ENCODE results near the gene USH2A.

DNA sequence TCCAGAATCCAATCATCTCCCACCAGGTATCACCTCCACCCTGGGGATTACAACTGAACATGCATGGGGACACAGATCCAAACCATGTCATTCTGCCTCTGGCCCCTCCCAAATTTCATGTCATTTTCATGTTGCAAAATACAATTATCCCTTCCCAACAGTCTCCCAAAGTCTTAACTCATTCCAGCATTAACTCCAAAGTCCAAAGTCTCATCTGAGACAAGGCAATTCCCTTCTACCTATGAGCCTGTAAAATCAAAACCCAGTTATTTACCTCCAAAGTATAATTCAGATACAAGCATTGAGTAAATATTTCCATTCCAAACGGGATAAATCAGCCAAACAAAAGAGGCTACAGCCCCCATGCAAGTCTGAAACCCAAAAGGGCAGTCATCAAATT is 73.1 kb downstream of the USH2A start:
- no peak for TF ChIP-seq CTCF (IDR thresholded peaks at IDR 0.05)
- no peak for TF ChIP-seq POLR2AphosphoS5 (IDR thresholded peaks at IDR 0.05)

Measured in breast epithelium (tissue), 3 donors.